Smooth muscle cell of the brain vasculature (primary cell): ENCODE measurements around the gene COPS9.

Source experiments
- DNase-seq: peaks from one replicate; pipeline ENCODE4 v3.0.0-alpha.2; 2012; ENCODE audit warnings: low read depth, low spot score

Gene COPS9

DNA sequence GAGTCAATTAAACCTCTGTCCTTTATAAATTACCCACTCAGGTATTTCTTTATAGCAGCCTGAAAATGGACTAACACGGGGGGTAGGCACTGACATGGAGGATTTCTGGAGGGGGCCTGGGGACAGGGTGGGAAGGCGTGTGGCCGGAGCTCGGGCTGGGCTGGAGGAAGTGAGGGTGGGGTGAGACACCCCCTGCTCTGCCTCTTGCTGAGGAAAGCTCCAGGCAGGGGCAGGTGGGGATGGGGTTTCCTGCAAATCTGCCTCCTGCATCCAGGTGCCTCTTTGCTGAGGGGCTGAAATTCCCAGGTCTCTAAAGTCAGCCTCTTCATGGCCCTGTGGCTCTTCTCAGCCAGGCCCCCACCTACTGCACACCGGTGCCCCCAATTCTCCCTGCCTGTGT, 30.1 kb upstream of the COPS9 start:
- no peak for DNase-seq

DNA sequence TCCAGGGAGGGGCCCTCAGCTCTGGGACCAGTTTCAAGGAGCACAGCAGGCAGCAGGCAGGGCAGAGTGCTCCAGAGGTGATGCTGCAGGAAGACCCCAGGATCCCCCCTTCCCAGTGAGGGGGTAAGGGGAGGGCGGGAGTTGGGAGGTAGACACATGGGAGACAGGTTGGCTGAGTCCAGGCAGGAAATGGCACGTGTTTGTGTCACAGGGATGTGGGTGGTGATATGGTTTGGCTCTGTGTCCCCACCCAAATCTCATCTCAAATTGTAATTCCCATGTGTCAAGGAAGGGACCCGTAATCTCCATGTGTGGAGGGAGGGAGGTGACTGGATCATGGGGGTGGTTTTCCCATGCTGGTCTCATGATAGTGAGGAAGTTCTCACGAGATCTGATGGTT, 29.6 kb upstream of the COPS9 start:
- no peak for DNase-seq

DNA sequence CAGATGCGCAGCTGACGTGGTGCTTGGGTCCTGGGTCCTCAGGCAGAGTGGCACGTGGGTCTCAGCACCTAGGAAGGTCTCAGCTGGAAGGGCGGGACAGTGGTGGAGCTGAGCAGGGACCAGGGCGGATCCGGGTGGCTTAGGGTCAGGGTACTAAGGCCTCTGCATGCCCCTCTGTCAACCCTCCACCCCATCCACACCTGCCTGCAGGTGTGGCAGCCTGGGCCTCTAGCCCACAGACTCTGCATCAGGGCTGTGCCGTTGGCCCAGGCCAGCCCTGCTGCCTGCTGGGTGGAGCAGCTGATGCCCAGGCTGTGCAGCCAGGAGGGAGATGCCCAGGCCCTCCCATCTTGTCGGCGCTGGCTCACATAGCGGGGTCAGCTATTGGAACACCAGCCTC, 28.9 kb upstream of the COPS9 start:
- DNase-seq, result no peak

DNA sequence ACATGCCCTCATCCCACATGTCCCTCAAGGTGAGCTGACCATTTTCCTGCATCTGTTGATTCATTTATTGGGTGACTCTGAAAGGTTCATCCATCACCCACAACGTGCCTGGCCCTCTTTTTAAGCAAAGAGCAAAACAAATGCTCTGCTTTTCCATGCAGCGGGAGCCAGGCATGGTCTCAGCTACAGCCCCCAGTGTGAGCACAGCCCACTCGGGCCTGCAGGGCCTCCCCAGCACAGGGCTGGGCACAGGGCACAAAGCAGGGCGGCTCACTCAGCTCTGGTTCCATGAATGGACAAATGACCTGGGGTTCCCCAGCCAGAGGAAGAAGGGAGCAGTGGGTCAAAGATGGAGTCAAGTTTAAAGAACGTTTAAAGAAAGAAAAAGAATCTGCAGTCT, 28.5 kb upstream of the COPS9 start:
- DNase-seq, result no peak

DNA sequence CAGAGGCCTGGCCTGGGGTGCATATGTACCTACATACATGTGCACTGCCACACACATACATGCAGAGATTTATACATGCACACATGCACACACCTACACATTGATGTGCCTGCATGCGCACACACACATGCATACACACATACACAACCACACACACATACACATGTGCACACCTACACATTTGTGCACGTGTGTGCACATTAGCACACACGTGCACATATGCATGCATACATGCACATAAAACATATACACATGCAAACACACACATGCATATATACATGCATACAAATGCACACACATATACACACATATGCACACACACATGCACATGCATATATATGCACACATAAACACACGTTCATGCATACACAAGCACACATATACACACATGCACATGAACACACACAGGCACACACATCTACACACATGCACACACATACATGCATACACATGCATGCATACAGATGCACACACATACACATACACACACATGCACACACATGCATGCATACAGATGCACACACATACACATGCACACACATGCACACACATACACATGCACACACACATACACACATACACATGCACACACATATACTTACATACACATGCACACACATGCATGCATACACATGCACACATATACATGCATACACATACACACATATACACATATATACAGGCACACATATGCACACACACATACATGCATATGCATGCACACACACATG, 27.9 kb upstream of the COPS9 start:
- no peak for DNase-seq

DNA sequence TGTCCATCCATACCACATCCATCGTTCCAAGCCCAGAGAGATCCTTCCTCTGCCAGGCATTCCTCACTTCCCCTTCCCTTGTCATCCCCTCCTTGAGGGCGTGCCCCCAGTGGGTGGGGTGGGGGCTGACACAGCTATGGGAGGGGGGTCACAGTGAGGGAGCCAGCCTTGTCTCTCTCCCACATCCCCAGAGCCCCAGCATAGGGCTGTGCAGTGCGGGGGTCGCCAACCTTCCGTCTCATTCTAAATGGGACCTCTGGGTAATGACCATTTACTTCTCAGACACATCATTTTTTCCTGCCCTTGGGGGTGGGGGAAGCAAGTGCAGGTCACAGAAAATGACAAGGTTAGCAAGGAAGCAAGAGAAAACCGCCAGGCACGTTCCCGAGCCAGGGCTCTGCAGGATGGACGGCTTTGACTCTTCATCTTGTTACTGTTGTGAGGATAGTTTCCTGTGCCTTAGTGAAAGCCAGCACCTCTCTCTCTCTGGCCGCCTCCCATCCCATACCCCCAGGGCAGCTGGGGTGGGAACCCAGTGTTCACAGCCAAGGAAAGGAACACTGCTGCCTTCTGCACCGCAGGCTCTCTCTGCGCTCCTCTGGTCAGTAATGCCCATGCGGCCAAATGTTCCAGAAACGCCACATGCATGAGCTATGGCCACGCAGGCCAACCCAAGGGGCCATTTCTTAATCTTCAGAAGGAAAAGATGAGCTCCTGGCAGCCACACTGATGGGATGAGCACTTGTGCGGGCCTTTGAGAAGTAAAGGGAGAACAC, 27.0 kb upstream of the COPS9 start:
- DNase-seq, result no peak

DNA sequence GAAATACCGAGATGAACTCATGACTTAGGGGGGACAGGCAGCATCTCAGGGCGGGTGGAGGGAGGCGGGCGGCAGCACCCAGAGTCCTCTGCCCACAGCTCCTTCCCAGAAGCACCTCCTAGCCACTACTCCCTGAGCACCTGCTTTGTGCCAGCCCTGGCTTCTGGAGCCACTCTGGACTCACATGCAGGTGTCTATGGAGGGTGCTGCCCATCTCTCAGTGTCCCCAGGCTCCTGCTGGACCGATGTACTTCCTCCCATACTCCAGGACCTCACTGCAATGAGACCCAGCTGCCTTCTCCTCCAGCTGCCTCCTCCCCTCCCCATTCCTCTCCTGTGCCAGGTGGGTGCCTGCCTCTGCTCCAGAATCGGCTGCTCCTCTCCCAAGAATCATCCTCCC, 26.4 kb upstream of the COPS9 start:
- no peak for DNase-seq

DNA sequence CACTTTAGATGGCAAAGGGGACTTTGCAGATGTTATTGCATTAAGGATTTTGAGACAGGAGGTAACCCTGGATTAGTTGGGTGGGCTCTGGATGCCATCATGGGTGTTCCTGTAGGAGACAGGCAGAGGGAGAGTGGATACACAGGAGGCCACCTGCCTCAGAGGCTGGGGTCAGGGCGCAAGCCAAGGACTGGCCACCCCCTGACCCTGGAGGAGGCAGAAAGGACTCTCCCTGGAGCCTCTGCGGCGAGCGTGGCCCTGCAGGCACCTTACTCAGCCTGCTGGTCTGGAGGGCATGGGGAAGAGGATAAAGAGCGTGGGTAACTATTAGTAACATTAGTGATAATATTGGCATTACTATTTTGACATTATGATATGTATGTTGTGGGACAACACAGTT, 25.9 kb upstream of the COPS9 start:
- DNase-seq, result no peak

DNA sequence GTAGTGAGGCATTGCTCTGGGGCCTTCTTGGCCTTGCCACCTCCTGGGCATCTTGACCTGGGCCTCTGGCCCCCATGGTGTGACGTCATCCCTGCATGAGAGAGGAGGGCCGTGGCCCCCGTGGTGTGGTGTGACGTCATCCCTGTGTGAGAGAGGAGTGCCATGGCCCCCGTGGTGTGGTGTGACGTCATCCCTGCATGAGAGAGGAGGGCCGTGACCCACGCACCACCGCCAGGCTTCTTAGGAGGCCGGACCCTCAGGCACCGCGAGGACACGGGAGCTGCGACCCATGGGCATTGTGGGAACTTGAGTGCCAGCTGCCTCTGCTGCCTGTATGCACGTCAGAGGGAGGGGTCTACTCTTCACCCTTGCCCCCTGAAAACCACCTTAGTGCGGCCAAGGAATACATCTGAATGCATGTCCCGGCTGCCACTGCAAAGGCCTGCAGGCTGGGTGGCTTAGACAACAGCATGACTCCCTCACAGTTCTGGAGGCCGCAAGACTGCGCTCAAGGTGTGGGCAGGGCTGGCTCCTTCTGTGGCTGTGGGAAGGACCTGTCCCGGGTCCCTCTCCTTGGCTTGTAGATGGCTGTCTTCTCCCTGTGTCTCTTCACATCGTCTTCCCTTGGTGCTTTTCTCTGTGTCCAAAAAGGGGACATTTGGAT, 25.1 kb upstream of the COPS9 start:
- DNase-seq, result no peak

DNA sequence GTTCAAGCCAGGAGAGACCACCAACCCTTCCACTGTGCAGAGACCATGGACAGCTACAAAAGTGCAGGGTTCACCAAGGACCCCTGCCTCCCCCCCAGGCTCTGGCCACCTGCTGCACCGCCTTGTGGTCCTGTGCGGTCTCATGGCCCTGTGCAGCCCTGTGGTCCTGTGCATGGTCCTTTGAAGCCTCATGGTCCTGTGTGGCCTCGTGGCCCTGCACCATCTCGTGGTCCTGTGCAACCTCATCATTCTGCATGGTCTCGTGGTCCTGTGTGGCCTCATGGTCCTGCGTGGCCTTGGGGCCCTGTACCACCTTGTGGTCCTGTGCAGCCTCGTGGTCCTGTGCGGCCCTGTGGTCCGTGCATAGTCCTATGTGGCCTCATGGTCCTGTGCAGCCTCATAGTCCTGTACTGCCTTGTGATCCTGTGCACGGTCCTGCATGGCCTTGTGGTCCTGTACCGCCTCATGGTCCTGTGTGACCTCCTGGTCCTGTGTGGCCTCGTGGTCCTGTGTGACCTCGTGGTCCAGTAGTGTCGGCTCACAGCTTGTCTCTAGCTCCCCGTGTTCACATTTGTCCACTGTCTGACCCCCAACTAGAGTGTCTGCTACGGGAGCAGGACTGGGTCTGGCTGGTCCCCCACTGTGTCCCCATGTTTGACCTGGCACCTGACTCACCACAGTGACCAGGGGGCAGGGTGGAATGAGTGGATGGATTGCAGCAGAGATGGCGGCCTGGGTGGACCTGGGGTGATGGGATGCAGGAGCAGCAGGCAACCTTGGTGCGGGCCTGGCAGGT, 24.4 kb upstream of the COPS9 start:
- DNase-seq, result no peak

DNA sequence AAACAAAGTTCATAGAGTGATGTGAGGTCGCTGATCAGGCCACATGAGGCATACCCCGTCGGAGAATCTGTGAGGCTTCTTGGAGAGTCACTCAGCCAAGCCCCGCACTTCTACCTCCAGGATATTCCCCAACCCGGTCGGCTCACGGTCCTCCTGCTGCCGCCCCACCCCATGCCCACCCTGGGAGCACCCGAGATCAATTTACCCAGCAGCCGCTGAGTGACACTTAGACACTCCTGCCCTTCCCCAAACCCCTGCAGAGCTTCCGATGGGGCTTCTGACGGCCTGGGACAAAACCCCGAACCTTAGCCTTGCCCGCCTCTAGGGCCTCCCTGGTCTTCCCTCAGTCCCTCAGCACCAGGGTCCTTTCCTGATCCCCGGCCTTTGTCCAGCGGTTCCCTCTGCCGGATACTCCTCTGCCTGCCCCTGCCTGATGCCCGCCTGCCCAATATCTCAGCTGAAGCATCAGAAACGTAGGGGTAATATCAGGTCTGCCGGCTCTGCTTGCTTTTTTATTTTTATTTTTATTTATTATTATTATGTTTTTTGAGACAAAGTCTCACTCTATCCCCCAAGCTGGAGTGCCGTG, 23.2 kb upstream of the COPS9 start:
- DNase-seq, result no peak

DNA sequence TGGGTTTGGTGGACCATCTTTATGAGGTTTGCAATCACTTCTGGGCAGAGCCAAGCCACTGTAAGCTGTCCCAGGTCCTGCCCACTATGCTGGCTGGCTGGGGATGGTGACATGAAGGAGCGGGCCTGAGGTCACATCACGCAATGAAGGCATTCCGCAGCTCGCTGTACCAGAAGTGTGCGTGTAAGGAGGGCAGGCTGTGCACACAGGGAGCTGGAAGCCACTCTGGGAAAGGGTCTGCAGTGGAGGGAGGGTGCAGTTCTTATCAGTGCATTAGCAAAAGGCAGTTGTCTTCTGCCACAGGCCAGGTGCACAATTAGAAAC, 21.0 kb upstream of the COPS9 start:
- no peak for DNase-seq

DNA sequence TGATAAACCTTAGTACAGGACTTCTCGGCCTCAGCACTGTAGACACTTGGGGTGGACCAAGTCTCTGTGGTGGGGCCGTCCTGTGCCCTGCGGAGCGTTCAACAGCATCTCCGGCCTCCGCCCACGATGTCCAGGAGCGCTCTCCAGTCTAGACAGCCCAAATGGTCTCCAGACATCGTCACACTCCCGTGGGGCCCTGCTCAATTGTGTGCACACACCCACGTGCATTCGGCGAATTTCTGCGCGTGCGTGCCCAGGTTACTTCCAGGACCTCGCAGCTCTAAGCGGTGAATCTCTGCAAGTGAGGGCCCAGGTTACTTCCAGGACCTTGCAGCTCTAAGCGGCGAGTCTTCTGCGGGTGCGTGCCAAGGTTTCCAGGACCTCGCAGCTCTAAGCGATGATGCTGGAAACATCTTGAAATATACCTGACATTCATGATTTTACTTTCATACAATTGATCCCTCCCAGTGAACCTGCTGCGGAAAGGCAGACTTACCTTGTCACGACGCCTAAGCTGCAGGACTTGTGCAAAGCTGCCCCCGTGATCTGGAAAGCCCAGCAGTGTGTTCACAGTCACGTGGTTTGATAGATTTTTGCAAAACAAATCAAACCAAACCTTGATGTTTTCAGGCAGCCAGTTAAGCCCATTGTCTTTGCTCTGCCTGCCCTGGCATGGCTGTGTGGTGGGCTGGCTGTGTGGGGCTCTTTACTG, 20.5 kb upstream of the COPS9 start:
- no peak for DNase-seq

DNA sequence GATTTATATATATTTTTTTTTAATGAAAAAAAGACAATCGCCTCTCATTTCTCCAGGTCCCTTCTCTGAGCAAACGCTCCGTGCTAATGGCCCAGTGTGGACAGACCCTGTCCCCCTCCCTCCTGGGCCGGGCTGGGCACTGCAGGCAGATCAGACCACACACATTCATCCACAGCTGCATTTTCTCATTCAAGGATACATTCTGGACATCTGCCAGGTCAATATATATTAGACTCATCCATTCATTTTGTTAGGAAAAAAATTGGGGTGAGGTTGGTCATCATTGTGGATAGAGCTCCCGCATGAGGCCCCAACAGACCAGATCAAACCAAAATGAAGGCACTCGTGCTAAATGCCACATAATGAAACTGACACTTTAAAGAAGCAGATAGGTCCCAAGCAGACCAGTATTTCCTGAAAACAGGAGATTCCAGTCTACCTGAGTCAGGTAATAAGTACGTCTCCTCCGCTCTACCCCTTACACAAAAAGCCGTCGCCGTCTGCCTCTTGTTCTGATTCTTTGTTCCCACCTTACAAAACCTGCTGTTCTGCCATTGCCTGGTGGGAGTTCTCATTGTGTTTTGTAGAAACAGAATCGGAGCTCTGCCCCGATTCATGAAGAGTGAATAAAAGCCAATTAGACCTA, 19.8 kb upstream of the COPS9 start:
- no peak for DNase-seq

DNA sequence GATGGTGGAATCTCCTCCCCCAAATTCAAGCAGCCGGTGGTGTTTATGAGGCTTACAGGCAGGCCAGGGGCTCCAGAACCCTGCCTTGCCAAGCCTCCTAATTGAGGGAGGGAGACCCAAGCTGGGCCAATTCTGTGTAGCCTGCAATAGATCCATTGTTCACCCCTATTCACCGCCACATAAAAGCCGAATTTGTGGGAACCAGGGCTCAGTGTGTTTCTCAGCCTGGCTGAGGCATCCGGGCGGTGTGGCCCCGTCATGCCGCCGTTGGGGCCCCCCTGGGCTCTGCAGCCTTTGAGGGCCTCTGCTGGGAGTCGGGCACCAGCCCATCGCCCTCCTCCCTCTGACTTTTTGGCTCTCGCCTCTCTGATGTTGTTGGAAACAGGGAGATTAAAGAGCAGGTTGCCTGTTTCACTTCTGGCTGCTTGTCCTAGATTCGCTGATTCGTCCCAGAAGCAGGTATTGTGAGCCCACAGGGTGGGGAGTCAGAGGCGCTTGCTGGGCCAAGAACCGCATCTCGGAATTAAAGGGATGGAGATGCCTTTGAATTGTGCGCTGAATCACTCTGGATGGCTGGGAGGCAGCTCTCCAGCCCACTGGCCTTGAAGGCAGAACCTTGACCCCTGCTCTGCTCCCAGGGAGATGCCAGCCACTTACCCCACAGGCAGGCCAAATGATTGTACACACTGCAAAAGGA, 19.1 kb upstream of the COPS9 start:
- DNase-seq, result no peak

DNA sequence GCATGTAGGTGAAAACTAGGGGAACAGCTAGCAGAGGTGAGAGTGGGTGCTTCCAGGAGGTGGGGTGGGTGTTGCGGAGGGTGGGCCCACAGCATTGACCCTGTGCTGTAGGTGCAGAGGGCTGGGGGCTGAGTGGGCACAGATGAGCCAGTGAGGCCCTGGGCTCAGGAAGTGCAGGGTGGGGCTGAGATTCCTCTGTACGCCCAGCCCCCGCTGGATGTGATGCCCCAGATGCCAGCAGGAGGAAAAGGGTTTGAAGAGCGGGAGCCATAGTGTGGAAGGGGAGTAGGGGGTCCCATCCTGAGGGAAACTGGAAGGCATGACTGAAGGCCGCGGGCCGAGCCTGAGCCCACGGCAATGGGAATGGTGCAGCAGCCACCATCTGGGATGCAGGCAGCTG, 18.5 kb upstream of the COPS9 start:
- no peak for DNase-seq

DNA sequence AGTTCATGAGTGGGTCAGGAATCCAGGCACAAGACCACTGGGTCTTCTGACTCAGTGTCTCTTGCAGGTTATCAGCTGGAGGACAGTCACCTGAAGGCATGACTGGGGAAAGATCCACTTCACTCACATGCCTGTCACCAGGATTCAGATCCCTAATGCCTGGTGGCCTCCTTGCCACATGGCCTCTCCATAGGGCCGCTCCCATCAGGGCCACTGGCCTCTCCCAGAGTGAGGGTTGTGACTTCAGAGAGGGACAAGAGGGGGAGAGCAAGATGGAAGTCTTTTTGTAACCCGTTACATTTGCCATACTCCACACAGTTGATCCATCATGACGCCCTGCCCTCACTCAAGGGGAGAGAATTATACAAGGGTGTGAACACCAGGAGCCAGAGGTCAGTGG, 17.3 kb upstream of the COPS9 start:
- no peak for DNase-seq

DNA sequence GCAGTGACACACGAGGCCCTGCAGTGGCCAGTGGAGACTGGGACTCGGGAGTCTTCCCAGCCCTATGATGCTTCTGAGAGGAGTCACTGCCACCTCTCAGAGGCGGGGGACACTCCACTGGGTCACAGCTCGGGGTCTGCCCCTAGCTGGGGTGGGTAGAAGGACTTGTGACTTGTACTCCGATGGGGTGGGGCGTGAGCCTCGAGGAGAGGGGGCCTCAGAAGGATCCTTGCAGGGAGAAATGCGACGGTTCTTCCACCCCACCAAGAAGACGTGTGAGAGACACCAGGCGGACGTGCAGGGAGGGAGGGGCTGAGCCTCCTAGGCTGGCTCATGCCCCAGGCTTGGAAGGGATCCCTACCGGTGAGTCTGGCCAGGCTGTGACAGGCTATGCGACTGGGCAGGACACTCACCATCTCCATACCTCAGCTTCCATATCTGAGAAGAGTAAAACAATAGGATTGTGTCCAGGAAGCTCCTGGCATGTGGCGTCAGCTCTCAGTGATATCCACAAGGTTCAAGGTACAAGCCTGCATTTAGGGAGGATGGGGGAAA, 15.4 kb upstream of the COPS9 start:
- DNase-seq, result no peak

DNA sequence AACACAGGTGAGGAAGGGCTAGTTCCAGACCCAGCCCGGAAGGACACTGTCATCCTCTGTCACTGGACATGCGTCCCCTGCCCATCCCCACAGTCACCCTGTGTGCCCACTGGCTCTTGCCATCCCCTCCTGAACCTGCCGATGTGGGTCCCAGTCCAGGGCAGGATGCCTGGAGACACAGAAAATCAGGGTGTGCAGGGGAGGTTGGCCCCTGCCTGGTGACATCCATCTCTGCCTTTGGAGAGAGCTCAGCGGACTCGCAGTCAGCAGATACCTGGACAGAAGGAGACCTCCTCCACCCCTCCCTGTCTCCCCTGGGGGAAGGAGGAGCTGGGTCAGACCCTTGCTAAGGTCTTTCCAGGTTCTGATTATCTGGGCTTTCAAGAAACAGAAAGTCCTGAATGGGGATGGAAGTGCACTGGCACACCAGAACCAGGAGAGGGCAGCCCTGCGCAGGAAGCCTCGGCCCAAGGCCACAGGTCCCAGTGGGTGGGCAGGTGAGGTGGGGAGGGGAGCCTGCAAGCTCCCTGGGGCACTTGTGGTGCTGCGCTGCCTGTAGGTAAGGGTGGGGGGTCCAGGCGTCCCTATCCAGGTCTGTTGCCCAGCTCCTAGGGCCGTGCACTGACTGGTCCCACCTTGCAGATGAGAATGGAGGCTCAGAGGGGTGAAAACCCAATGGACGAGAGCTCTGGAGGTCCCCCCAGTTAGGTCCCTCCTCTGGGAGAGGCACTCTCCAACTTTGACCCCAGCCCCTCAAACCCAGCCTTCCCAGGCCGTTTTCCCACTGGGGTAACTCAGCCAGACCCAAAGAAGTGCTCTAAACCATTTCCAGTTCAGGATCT, 14.1 kb upstream of the COPS9 start:
- DNase-seq, result no peak
